ENCODE measurements around the gene GALNT9.

The GALNT9 gene

DNA sequence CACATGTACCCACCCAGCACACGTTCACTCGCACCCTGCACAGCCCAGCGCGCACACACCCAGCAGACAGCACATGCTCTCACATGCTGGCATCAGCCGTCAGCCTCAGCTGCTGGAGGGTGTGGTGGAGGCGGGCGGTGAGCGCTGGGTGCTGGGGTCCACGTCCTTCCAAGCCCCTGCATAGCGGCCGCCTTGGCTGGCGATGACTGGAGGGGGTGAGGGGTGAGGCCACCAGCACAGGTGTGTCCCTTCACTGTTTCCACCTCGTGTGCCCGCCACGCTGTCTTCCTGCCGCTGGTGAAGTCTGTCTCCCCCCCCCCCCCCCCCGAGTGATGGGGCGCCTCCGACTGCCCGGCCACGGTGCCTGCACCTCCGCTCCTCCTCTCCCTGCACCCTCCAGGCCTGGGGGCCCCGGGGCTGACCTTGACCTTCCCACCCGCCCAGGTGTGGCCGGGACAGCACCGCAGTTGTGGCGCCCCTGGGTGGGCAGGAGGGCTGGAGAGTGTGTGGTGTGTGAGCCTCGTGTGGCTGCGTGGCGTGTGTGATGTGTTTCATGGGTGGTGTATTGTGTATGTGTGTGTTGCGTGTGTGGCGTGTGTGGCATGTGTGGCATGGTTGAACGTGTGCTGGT lies 147.7 kb downstream of the GALNT9 start:
- DNase-seq (ENCODE audit: low read depth in 2 of 2), result no peak

DNA sequence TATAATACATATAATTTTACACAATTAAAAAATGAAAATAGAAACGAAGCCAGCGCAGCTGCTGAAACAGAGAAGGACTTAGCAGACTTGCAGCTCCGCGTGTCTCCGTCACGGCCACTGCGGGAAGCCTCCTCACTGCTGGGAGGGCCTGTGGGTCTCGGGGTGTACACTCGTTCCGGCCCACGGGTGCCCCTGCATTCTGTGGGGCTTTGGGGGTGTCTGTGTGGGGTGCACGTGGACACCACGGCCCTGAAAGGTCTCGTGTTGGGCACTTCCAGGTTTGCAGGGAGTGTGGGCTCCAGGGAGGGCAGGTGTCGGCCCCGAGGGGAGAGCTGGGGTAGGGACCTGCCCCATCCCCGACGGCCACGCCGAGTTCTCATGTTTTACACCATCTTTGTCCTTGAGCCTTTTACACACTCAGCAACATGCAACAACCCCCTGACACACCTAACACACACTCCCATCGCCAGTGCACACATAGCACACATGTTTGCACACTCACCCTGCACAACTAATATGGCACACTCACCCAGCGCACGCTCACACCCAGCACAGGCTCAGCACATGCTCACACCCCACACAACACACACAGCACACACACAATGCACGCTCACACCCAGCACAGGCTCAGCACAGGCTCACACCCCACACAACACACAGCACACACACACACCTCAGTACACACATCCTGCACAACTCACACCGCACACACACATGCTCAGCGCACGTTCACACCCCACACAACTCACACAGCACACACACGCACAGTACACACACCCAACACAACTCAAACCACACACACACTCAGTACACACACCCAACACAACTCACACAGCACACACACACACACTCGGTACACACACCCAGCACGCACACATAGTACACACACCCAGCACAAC lies 148.5 kb downstream of the GALNT9 start:
- no peak for DNase-seq (ENCODE audit: low read depth in 2 of 2)

DNA sequence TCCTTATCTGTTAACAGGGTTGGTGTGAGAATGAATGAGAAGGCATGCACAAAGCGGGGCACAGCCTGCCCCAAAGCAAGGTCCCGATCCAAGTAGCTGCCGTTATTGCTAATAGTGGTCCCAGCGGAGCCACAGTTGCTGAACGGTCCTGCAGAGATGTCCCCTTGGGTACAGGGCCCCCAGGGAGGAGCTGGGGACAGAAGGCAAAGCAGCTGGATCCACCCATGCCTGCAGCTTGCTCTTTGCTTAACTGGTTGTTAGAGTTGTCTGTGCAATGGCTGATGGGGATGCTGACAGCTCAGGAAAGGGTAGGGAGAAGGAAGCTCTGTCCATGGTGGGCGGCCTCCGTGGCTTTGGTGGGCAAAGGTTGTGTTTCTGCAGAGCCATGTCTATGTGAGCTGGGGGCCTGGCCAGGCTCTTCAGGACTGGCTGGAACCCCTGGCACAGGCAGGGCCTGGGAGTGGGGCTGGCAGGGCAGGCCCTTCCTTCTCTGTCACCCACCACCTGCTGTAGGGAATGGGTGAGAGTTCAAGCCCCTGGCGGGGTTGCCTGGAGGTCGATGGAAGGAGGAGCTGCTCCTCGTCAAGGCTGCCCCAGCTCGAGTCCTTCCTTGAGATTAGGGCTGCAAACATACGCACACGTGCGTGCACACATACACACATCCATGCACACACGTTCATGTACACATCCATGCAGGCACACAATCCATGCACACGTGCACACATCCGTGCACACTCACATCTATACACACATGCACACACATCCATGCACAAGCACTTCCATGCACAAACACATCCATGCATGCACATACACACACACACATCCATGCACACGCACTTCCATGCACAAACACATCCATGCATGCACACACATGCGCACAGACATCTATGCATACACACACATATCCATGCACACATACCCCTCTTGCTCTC lies 149.7 kb downstream of the GALNT9 start:
- DNase-seq (ENCODE audit: low read depth in 2 of 2), result no peak

DNA sequence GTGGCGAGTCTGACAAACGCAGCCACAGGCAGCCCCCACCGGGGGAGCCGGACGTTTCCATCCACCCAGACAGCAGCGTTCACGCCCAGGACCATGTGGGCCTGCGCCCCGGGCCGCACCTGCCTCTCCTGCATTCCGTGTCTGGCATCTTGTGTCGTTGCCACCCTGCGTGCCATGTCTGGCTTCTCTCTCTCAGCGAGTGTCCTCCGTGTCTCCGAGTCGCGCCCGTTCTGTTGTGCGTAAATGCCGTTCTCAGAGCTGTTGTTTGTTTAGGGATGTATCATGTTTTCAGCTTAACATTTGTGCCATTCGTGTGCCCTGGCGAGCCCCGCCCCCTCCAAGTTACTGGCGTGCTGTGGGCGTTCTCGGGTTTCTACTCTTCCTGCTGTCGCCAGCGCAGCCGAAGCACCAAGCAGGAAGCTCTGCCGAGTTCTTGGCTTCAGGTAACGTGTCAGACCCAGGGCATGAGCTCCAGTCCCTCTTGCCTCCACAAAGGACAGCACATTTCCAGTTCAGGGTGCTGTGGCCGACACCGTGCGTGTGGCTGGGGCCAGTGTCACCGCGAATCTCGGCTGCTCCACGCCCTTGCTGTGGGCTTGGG lies 150.5 kb downstream of the GALNT9 start:
- no peak for DNase-seq (ENCODE audit: low read depth in 2 of 2)

DNA sequence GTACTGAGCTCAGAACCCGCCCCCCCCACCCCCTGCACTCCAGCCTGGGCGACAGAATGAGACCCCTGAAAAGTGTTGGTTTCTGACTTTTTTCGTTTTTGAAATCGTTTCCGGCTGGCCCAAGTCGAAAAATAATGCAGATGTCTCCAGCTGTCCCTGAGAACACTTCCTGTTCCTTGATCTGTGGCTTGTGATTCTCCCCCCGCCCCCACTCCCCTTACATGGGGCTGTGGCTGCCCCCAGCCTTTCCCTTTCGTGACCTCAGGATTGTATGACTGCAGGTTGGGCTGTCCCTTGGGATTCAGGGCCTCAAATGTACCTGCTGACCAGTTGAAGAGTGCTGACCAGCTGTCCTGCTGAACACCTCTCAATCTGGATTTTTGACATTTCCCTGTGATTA lies 151.1 kb downstream of the GALNT9 start:
- no peak for DNase-seq (ENCODE audit: low read depth in 2 of 2)

DNA sequence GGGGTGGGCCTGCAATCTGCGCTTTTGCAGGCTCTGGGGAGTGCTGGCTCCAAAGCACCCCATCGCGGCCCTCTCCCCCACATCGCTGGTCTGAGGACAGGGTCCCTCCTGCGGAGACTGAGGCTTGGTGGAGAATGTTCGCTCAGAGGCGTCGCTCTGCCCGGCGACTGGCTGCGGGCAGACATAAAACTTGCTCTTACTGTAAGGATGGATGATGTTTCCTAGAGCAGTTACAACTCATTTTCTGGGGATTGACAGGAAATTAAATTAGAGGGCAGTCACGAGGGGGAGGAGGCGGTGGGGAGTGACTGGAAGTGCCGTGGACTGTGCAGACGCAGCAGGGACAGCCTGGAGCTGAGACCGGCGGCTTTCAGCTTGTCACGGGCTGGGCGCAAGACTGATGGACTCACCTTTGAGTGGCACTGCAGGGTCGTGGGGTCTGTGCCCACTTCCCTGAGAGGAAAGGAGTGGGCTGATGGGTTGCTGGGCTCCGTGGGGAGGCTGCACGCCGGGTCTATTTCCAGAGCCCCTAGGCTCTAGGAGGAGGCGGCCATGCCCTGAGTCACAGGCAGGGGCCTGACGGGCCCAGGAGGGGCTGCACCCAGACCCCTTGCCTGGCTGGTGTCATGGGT lies 152.4 kb downstream of the GALNT9 start:
- no peak for DNase-seq (ENCODE audit: low read depth in 2 of 2)

DNA sequence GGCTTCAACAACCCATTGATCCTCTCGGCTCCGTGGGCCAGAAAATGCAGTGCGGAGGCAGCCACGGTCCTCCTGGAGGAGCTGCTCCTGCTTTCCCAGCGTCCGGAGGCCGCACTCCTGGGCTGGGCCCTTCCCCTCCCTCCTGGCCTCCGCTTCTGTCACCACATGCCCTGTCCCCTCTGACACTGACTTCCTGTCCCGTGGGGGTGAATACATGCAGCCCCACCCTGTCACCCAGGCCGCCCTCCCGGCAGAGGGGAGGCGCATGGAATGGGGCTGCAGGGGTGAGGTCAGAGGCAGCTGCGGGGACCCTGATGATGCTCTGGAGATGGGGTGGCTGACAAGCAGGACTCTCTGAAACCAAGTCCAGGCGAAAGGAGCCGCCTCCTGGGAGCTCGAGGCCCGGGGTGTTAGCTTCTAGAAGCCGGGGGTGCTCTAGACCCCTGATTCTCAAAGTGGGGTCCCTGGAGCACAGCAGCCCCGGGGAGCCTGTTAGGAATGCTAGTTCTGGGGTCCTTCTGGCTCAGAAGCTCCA lies 152.9 kb downstream of the GALNT9 start:
- no peak for DNase-seq (ENCODE audit: low read depth in 2 of 2)

DNA sequence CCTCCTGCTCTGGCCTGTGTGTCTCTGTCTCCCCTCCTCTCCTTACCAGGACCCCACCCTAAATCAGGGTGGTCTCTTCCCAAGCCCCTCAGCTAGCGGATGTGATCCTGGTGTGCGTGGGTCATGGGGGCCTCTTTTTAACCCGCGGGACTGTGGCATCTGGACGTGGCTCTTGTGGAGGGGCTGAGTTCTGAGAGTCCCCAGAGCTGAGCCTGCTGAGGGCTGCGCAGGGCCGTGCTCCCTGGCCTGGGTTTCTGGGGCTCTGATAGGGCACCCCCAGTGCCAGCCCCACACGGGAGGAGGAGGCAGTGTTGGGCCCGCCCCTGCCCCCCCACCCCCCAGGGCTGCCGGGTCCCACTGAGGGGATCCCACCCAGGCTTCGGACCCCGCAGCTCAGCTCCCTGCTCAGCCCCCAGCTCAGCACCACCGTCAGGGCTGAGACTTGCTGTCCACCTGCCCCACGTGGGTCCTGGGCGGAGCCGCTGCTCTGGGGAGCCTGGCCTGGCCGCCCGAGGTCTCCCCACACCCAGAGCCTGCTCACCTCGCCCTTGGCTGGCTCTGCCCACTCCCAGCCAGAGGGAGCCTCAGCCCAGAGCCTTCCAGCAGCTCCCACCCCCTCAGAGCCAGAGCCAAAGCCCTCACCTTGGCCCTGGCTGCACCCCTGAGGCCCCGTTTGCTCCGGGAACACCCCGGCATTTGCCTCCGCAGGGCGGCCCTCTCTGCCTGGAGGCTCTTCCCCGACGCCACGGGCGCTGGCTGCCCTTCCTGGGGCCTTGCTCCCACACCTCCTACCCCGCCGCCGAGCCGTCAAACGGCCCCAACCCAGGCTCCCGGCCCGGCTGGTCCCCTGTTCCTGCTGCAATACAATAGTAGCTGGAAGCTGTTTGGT lies 153.6 kb downstream of the GALNT9 start:
- no peak for DNase-seq (ENCODE audit: low read depth in 2 of 2)

DNA sequence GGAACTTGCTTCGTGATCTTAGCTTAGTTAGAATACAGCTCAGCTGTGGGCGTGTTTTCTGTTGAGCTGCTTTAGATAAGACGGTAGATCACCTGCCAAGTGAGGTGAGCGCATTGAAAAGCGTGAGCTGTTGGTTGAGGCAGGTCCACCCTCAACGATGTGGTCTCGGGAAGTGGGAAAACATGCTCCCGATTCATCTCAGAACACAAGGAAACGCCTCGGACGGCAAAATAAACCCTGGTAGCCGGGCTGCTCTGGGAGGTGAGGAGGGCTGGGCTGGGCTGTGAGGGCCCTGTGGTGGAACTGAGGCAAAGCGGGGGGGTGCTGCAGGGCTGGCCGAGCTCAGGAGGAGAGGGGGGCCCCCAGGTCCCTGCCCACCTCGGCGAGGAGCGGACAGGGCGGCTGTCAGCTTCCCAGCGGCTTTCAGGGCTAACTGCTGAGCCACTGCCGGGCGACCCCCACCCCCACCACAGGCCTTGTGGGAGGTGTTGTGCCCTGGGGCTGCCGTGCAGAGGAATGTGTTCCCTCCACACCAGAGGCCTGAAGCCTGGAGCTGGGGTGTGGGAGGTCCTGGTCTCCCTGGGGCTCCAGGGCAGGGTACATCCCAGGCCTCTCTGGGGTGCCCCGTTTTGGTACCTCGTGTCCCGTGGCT lies 154.4 kb downstream of the GALNT9 start:
- DNase-seq (ENCODE audit: low read depth in 2 of 2), result no peak

DNA sequence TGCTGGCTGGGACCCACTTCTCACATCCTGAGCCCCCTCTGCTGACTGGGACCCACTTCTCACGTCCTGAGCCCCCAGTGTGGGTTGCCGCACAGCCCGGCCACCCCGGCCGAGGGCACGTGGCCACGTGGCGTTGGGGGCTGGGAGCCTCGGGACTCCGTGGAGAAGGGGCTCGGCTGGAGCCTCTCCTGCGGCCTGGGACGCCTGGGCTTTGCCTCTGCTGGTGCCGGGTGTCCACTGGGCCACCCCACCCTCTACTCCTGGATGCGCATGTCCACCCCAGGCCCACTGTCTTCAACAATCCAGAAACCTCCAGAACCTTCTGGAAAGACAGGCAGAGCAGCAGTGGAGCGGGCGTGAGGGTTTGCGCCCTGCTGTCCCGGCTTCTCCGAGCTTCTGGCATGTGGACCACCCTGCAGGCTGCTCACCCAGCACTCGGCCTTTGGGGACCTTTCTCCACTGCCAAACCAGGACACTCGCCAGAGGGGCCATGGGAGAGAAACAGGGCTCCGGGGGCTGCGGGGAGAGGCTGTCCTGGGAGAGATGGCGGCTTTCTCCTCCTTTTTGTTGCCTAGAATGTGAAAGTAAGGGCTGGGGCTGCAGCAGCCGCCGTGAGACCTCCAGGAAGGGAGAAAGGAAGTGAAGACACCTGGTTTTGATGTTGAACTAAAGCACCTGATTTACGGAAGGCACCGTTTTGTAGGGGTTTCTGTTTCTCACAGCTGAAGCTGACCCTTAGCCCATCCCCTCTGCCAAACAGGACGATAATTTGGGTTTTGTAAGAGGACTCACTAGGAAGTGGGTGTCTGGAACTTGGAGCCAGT lies 155.2 kb downstream of the GALNT9 start:
- no peak for DNase-seq (ENCODE audit: low read depth in 2 of 2)

DNA sequence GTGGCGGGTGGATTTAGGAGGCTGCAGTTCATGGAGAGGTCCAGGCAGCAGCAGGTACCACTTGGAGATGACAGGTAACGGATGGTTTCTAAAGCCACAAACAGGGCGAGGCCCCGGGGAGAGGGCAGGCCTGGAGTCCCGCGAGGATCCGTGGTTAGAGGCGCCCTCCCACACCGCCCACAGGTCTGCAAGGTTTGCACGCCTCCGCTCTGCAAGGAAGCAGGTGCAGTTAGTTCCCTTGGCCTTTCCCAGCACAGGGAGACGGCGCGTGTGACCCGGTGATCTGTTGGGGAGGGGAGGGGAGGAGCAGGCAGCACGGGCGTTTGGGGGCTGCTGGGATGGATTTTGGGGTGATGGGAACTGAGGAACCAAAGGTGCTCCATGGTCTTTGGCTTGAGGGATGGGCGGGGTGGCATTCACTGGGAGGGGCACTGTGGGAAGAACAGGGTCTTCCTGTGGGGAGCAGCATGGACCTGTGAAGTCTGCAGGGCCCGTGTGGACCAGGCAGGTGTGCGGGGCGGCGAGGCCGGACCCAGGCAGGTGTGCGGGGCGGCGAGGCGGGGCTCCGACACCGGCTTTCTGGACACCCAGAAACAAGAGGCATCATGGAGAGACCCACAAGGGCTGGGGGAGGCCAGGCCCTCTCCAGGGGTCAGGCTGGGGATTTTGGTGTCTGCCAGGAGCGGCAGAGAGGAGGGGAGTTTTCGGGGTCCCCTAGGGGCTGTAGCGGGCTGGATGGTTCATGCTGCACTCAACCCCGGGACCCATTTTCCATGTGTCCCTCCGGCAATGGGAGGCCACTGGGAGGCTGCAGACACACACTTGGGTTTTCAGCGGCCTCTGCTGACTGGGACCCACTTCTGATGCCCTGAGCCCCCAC lies 156.0 kb downstream of the GALNT9 start:
- no peak for DNase-seq (ENCODE audit: low read depth in 2 of 2)

DNA sequence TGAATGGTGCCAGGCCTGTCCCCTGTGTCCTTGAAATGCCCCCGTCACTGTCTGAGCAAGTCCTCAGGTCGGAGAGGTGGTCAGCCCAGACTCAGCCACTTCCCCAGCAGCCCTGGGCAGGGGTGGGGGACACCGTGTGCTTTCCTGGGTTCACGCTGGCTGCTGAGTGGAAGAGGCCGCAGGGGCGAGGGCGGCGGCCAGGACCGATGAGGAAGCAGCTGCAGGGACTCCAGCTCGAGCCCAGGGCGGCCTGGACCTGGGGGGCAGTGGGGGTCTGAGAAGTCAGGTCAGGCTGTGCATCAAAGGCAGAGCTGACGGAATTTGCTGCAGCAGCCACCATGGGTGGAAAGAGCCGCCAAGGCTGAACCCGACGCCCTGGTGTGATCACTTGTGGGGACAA lies 156.8 kb downstream of the GALNT9 start:
- DNase-seq (ENCODE audit: low read depth in 2 of 2), result no peak

DNA sequence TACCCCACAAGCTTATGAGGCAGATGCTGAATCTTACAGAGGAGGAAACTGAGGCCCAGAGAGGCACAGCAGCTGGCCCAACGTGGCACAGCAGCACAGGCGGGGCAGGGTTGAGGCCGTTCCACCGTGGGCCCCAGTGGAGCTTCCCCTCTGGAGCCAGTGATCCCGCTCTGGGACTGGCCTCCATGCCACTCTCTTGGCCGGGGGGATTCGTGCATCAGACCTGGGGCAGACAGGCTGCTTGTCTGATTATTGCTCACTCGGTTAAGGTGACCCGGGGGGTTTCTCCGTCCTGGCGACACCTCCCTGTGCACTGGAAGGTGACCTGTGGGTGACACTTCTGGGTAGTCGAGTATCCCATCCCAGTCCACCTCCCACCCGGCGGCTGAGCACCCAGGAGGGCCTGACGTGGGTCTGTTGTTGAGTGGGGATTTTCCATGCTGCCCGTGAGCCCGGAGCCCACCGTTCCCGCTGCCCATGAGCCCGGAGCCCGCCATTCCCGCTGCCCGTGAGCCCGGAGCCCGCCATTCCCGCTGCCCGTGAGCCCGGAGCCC lies 157.3 kb downstream of the GALNT9 start:
- no peak for DNase-seq (ENCODE audit: low read depth in 2 of 2)

DNA sequence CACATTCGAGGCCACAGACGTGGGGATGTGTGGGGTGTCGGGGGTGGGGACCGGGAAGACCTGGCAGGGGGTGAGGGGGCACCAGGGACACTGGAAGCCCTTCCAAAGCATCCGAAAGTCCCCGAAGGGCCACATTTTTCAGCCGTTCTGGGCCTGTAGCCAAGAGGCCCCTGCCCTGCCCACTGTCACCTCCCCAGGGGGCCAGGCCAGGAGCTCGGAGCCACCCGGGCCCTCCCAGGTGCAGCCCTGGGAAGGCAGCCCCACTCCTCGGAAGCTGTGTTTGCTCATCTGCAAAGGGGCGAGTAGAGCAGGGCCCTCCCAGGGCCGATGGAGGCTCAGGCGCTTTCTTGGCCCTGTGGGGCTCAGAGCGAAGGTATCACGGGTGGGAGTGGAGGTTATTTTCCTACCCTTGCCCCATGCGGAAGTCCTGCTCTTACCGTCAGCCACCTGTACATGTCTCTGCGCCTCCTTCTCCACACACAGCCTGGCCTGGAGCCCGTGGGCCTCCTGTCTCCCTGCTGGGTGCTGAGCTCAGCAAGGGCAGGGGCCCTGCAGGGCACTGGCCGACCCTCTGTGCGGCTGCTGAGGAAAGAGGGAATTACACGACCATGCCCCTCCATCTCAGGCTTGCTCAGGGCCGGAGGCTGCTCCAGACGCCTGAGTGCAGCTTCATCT lies 158.0 kb downstream of the GALNT9 start:
- DNase-seq (ENCODE audit: low read depth in 2 of 2), result no peak

DNA sequence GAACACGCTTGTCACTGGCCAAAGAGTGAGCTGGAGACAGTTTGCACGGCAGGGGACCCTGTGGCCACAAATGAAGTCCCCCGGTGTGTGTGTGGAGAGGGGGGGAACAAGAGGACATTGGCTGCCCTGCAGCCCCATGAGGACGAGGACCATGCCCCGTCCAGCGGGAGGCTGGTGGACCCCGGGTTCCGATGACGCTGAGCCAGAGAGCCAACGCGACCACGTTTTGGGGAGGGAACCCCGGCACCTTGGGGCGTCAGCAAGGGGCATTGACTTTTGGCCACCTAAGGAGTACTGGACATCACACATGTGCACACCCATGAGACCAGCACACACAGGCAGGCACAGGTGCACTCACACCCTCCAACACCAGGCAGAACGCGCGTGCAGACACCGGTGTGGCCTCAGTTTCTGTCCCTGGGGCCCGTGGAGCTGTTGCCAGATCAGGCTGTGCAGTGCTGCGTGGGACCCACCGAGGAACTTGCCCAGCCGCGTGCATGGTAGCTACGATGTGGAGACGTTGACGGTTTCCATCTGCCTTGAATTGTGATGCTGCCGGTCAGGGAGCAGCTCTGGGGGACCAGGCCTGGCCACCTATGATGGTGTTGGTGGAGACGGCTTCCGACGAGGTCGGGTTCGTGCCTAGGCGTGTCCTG lies 158.6 kb downstream of the GALNT9 start:
- DNase-seq (ENCODE audit: low read depth in 2 of 2), result no peak

DNA sequence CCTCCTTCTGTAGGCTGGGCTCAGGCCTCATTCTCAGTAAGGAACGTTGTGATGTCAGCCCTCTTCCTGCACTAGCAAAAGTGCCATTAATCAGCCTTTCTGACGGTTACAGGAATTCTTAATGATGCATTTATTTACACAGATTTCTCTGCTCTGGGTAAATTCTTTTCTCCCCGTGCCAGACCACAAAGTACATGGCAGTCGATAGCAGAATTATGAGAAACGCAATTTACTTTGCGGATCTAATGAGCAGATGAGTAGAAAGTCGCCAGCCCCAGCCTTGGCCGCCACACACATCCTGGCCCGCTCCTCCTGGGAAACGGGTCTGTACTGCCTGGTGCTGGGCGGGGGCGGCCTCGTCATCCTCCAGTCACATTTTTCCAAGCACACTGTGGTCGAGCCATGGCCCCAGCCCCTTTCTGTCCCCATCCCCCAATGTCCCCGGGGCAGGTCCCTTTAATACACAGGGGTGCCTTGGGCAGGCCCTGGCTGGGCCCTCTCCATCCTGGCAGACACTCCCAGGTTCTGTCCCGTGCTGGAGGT lies 159.2 kb downstream of the GALNT9 start:
- no peak for DNase-seq (ENCODE audit: low read depth in 2 of 2)
